ENCODE data around the gene MYPOP. TPM values are rescaled to one million over a fixed set of nuclear protein-coding genes. Genes with fewer than 3 reads are reported as not detected.
A peak's percentile ranks its signal among the peaks of the same experiment; 100 is the strongest.

The MYPOP gene
- total RNA-seq, 1 experiment from 2014 or later: 11.1 TPM

DNA sequence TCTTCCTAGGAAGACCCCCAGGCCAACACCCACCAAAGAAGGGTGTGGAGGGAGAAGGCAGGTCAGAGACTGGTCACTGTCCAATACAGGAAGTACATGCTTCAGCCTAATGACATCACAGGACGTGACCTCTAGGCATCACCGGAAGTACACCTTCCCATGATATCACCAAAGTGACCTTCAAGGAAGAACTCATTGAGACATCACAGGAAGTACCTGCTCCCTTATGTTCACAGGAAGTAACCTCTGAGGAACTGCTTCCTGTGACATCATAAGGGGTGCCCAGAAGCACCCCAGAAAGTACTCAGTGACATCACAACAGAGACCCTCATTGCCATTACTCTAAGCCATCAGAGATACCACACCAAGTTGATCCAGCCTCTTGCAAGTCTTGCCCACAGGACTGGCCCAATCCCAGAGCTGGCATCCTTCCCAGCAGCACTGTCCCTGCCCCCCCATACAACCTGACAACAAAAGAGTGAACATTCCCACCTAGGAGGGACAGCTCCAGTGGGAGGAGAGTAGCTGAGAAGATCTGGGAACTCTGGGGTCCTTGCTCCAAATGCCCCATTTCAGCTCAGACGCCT is 36.4 kb upstream of the MYPOP start:
- ATAC-seq (no peak), DNase-seq (ENCODE audit: low read depth, low spot score) (no peak)
- no peaks in the 10 kb centered on the region for H3K9me3 ChIP-seq (ENCODE audit: control insufficient read depth, insufficient read depth, low read depth, low read length)
- no peak overlapping the region for H3K27ac ChIP-seq (ENCODE audit: low read length)
- no peak overlapping the region for H3K4me3 ChIP-seq (ENCODE audit: low read depth in 2 of 2, low read length in 2 of 2)
- intact Hi-C loops (cut with micrococcal nuclease; ENCODE audit: unreplicated experiment) (no loop called here), in situ Hi-C loops (cut with HindIII; ENCODE audit: low pct_unique_long_range_greater_than_20kb, low sequenced_read_pairs) (no loop called here)
- no peaks in the 10 kb centered on the region for H3K36me3 ChIP-seq (ENCODE audit: control insufficient read depth, insufficient read depth, low read length)
- BruUV-seq (replicated peaks): no TSS peak
- ChIA-PET POLR2A (no interaction called here), CTCF (no interaction called here)
- 0 out of 2 replicates have a peak, but pooled peaks cover 3% of the 10 kb centered on the region for H3K4me1 ChIP-seq (ENCODE audit: control insufficient read depth, insufficient read depth, low read length)
- TF ChIP-seq, protein P1, sequence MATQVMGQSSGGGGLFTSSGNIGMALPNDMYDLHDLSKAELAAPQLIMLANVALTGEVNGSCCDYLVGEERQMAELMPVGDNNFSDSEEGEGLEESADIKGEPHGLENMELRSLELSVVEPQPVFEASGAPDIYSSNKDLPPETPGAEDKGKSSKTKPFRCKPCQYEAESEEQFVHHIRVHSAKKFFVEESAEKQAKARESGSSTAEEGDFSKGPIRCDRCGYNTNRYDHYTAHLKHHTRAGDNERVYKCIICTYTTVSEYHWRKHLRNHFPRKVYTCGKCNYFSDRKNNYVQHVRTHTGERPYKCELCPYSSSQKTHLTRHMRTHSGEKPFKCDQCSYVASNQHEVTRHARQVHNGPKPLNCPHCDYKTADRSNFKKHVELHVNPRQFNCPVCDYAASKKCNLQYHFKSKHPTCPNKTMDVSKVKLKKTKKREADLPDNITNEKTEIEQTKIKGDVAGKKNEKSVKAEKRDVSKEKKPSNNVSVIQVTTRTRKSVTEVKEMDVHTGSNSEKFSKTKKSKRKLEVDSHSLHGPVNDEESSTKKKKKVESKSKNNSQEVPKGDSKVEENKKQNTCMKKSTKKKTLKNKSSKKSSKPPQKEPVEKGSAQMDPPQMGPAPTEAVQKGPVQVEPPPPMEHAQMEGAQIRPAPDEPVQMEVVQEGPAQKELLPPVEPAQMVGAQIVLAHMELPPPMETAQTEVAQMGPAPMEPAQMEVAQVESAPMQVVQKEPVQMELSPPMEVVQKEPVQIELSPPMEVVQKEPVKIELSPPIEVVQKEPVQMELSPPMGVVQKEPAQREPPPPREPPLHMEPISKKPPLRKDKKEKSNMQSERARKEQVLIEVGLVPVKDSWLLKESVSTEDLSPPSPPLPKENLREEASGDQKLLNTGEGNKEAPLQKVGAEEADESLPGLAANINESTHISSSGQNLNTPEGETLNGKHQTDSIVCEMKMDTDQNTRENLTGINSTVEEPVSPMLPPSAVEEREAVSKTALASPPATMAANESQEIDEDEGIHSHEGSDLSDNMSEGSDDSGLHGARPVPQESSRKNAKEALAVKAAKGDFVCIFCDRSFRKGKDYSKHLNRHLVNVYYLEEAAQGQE (IDR thresholded peaks at IDR 0.05; ENCODE audit: insufficient read depth in 1 of 2, low read depth in 2 of 2, low read length in 1 of 2): no peak
- TF ChIP-seq TCF7L2 (IDR thresholded peaks at IDR 0.05; ENCODE audit: low read depth, low read length): no peak
- TF ChIP-seq POLR2AphosphoS5 (IDR thresholded peaks at IDR 0.05; ENCODE audit: low read depth, low read length): no peak
- TF ChIP-seq, protein P2, sequence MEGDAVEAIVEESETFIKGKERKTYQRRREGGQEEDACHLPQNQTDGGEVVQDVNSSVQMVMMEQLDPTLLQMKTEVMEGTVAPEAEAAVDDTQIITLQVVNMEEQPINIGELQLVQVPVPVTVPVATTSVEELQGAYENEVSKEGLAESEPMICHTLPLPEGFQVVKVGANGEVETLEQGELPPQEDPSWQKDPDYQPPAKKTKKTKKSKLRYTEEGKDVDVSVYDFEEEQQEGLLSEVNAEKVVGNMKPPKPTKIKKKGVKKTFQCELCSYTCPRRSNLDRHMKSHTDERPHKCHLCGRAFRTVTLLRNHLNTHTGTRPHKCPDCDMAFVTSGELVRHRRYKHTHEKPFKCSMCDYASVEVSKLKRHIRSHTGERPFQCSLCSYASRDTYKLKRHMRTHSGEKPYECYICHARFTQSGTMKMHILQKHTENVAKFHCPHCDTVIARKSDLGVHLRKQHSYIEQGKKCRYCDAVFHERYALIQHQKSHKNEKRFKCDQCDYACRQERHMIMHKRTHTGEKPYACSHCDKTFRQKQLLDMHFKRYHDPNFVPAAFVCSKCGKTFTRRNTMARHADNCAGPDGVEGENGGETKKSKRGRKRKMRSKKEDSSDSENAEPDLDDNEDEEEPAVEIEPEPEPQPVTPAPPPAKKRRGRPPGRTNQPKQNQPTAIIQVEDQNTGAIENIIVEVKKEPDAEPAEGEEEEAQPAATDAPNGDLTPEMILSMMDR (IDR thresholded peaks at IDR 0.05): no peak
- no peak for TF ChIP-seq SIN3A (IDR thresholded peaks at IDR 0.05; ENCODE audit: borderline replicate concordance, insufficient read depth, low read depth, low read length)
- H3K27me3 ChIP-seq (ENCODE audit: control insufficient read depth, insufficient read depth, low read length): no peaks in the 10 kb centered on the region; the same call in 1 of the 2 replicates

DNA sequence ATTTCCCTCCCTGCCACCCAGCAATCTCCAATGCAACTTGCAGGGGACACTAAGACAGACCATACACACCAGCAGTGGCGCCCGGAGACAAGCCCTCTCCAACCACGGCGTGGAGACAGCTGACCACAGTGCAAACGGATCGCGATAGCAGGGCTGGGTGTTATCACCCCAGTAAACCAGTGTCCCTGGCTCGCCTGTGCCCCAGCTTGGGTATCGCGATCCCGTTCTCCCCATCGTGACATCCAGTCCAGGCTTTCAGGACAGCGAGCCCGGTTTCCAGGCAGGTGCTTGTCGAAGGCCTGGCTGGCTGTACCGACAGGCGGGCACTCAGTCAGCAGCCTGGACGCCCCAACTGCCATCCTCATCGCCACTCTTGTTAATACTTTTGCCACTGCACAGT is 32.9 kb upstream of the MYPOP start:
- H3K4me1 ChIP-seq (ENCODE audit: control insufficient read depth, insufficient read depth, low read length): 0 out of 2 replicates have a peak, but pooled peaks cover 3% of the 10 kb centered on the region
- H3K36me3 ChIP-seq (ENCODE audit: control insufficient read depth, insufficient read depth, low read length): no peaks in the 10 kb centered on the region
- H3K27me3 ChIP-seq (ENCODE audit: control insufficient read depth, insufficient read depth, low read length): no peaks in the 10 kb centered on the region; the same call in 1 of the 2 replicates
- intact Hi-C loops (cut with micrococcal nuclease; ENCODE audit: unreplicated experiment): no loop called here
- no TSS peak for BruUV-seq (replicated peaks)
- ATAC-seq (peak; percentile 44; the same call in 1 of the 2 replicates), DNase-seq (ENCODE audit: low read depth, low spot score) (no peak)
- CTCF ChIA-PET: no interaction called here
- TF ChIP-seq, protein P1 (IDR thresholded peaks at IDR 0.05; ENCODE audit: insufficient read depth in 1 of 2, low read depth in 2 of 2, low read length in 1 of 2): no peak
- TF ChIP-seq SIN3A (IDR thresholded peaks at IDR 0.05; ENCODE audit: borderline replicate concordance, insufficient read depth, low read depth, low read length): no peak
- no peak overlapping the region for H3K27ac ChIP-seq (ENCODE audit: low read length)
- H3K9me3 ChIP-seq (ENCODE audit: control insufficient read depth, insufficient read depth, low read depth, low read length): no peaks in the 10 kb centered on the region
- 0 out of 4 replicates have a peak overlapping the region, but pooled peaks of 1 of the 2 experiments have one; percentile 8 for H3K4me3 ChIP-seq (ENCODE audit: low read depth in 2 of 2, low read length in 2 of 2)
- in situ Hi-C loops (cut with HindIII; ENCODE audit: low pct_unique_long_range_greater_than_20kb, low sequenced_read_pairs): no loop called here
- POLR2A ChIA-PET: no interaction called here

Measured in Panc1 (cell line).